ENCODE measurements around the gene SRPK2.

SRPK2 gene

GRCh38 chr7:105250239-105250638, 138.5 kb downstream of the SRPK2 start:
- Histone ChIP-seq H3K9ac (no peak overlapping the region), H3K27me3 (ENCODE audit: control insufficient read depth, insufficient read depth, low read length) (no peaks in the 10 kb centered on the region), H3K4me1 (peaks cover 12% of the 10 kb centered on the region), H3K4me2 (ENCODE audit: low read length) (no peak overlapping the region), H3K9me3 (ENCODE audit: control insufficient read depth, low read length) (no peaks in the 10 kb centered on the region), H2AFZ (no peak overlapping the region), H3K79me2 (peaks cover 37% of the 10 kb centered on the region), H3K27ac (no peak overlapping the region), H3K36me3 (ENCODE audit: control insufficient read depth, insufficient read depth, low read length) (no peaks in the 10 kb centered on the region), H3K4me3 (ENCODE audit: low read depth, low read length) (no peak overlapping the region)
- TF ChIP-seq CTCF (IDR thresholded peaks at IDR 0.05) = no peak

GRCh38 chr7:105249216-105249615, 139.5 kb downstream of the SRPK2 start:
- no peak for TF ChIP-seq CTCF (IDR thresholded peaks at IDR 0.05)
- Histone ChIP-seq H3K79me2 (peaks cover 42% of the 10 kb centered on the region), H2AFZ (no peak overlapping the region), H3K9me3 (ENCODE audit: control insufficient read depth, low read length) (no peaks in the 10 kb centered on the region), H3K9ac (no peak overlapping the region), H3K27ac (no peak overlapping the region), H3K4me2 (ENCODE audit: low read length) (no peak overlapping the region), H3K27me3 (ENCODE audit: control insufficient read depth, insufficient read depth, low read length) (no peaks in the 10 kb centered on the region), H3K36me3 (ENCODE audit: control insufficient read depth, insufficient read depth, low read length) (no peaks in the 10 kb centered on the region), H3K4me3 (ENCODE audit: low read depth, low read length) (no peak overlapping the region), H3K4me1 (peaks cover 12% of the 10 kb centered on the region)

- H3K4me1 ChIP-seq = peaks cover 14% of the 10 kb centered on the region
- no peak overlapping the region for H3K4me3 ChIP-seq (ENCODE audit: low read depth, low read length)
Observed at GRCh38 chr7:105246679-105247078, 142.0 kb downstream of the SRPK2 start.

GRCh38 chr7:105246256-105246655, 142.5 kb downstream of the SRPK2 start:
- H3K4me2 ChIP-seq (ENCODE audit: low read length) = no peak overlapping the region
- H3K27ac ChIP-seq = no peak overlapping the region
- no peaks in the 10 kb centered on the region for H3K9me3 ChIP-seq (ENCODE audit: control insufficient read depth, low read length)
- H3K9ac ChIP-seq = no peak overlapping the region
- no peaks in the 10 kb centered on the region for H3K36me3 ChIP-seq (ENCODE audit: control insufficient read depth, insufficient read depth, low read length)
- TF ChIP-seq CTCF (IDR thresholded peaks at IDR 0.05) = no peak
- H3K27me3 ChIP-seq (ENCODE audit: control insufficient read depth, insufficient read depth, low read length) = no peaks in the 10 kb centered on the region
- H3K79me2 ChIP-seq = peaks cover 62% of the 10 kb centered on the region
- no peak overlapping the region for H2AFZ ChIP-seq
- H3K4me3 ChIP-seq (ENCODE audit: low read depth, low read length) = no peak overlapping the region
- peaks cover 12% of the 10 kb centered on the region for H3K4me1 ChIP-seq

More at GRCh38 chr7:105246679-105247078, 142.0 kb downstream of the SRPK2 start:
- Histone ChIP-seq H3K79me2 (peaks cover 58% of the 10 kb centered on the region), H3K4me2 (ENCODE audit: low read length) (no peak overlapping the region), H3K27ac (no peak overlapping the region), H3K9me3 (ENCODE audit: control insufficient read depth, low read length) (no peaks in the 10 kb centered on the region), H2AFZ (no peak overlapping the region), H3K36me3 (ENCODE audit: control insufficient read depth, insufficient read depth, low read length) (no peaks in the 10 kb centered on the region), H3K9ac (no peak overlapping the region), H3K27me3 (ENCODE audit: control insufficient read depth, insufficient read depth, low read length) (no peaks in the 10 kb centered on the region)
- no peak for TF ChIP-seq CTCF (IDR thresholded peaks at IDR 0.05)

- Histone ChIP-seq H3K79me2 (peaks cover 62% of the 10 kb centered on the region), H3K9me3 (ENCODE audit: control insufficient read depth, low read length) (no peaks in the 10 kb centered on the region), H3K4me3 (ENCODE audit: low read depth, low read length) (no peak overlapping the region), H3K4me1 (peaks cover 12% of the 10 kb centered on the region), H2AFZ (no peak overlapping the region), H3K9ac (no peak overlapping the region), H3K36me3 (ENCODE audit: control insufficient read depth, insufficient read depth, low read length) (no peaks in the 10 kb centered on the region), H3K27ac (peak overlapping the region; percentile 6), H3K4me2 (ENCODE audit: low read length) (no peak overlapping the region), H3K27me3 (ENCODE audit: control insufficient read depth, insufficient read depth, low read length) (no peaks in the 10 kb centered on the region)
- no peak for TF ChIP-seq CTCF (IDR thresholded peaks at IDR 0.05)
Observed at GRCh38 chr7:105245398-105246114, 143.2 kb downstream of the SRPK2 start.
